GM23338 (cell line): ENCODE results near the gene ZNF45. TPM values are rescaled to one million over a fixed set of nuclear protein-coding genes. Genes with fewer than 3 reads are reported as not detected.

Experiments used
- ATAC-seq: fragments of 200-7000 bp; cut with Tn5 transposase; 3 replicates; pipeline ENCODE4 v1.9.1; 2020
- DNase-seq: peaks from one replicate; pipeline ENCODE4 v3.0.0-alpha.2; 2015; ENCODE audit warnings: low spot score
- H2AFZ ChIP-seq: fragments of 200-600 bp; sonication (generic); 2 replicates; pipeline ENCODE4 v1.8.0; 2016; ENCODE audit warnings: antibody characterized with exemption, mild to moderate bottlenecking, moderate library complexity
- H3F3A ChIP-seq: fragments of 200-600 bp; sonication (generic); replicated peaks from 2 replicates; pipeline ENCODE4 v1.8.0; 2017; ENCODE audit warnings: antibody characterized with exemption, mixed run types, low read depth
- H3K27ac ChIP-seq: fragments of 200-600 bp; sonication (generic); 2 replicates; pipeline ENCODE4 v1.6.1; 2016; ENCODE audit warnings: low read depth
- H3K27me3 ChIP-seq: fragments of 200-600 bp; sonication (generic); 2 replicates; pipeline ENCODE4 v1.8.0; 2016; ENCODE audit warnings: mild to moderate bottlenecking, mixed run types, moderate library complexity; ENCODE audit not compliant: insufficient read depth
- H3K36me3 ChIP-seq: fragments of 200-600 bp; sonication (generic); 2 replicates; pipeline ENCODE4 v1.8.0; 2016; ENCODE audit warnings: mild to moderate bottlenecking; ENCODE audit not compliant: insufficient read depth
- H3K4me1 ChIP-seq: fragments of 200-600 bp; sonication (generic); 2 replicates; pipeline ENCODE4 v1.8.0; 2016; ENCODE audit warnings: mild to moderate bottlenecking, moderate library complexity; ENCODE audit not compliant: insufficient read depth
- H3K4me2 ChIP-seq: fragments of 200-600 bp; sonication (generic); 2 replicates; pipeline ENCODE4 v1.7.1; 2017; ENCODE audit warnings: mixed run types
- H3K4me3 ChIP-seq: fragments of 200-600 bp; sonication (generic); 2 replicates; pipeline ENCODE4 v1.6.1; 2016; ENCODE audit warnings: mixed run types
- H3K79me2 ChIP-seq: fragments of 200-600 bp; sonication (generic); replicated peaks from 2 replicates; pipeline ENCODE4 v1.8.0; 2017; ENCODE audit warnings: mild to moderate bottlenecking; ENCODE audit not compliant: insufficient read depth
- H3K9me2 ChIP-seq: fragments of 200-600 bp; sonication (generic); 2 replicates; pipeline ENCODE4 v1.8.0; 2017; ENCODE audit not compliant: insufficient read depth
- H4K20me1 ChIP-seq: fragments of 200-600 bp; sonication (generic); replicated peaks from 2 replicates; pipeline ENCODE4 v1.8.0; 2017; ENCODE audit warnings: mild to moderate bottlenecking; ENCODE audit not compliant: insufficient read depth
- H3K27ac Mint-ChIP-seq: 2 replicates; pipeline ENCODE4 v1.8.0; 2020; ENCODE audit warnings: inconsistent platforms, mild to moderate bottlenecking, moderate library complexity, mixed read lengths
- H3K27me3 Mint-ChIP-seq: 3 replicates; pipeline ENCODE4 v1.8.0; 2022; ENCODE audit warnings: low read depth, mild to moderate bottlenecking, moderate library complexity, mixed read lengths, inconsistent platforms; ENCODE audit not compliant: insufficient read depth, poor library complexity
- H3K36me3 Mint-ChIP-seq: 3 replicates; pipeline ENCODE4 v1.8.0; 2021; ENCODE audit warnings: low read depth, mild to moderate bottlenecking, inconsistent platforms, moderate library complexity, mixed read lengths
- H3K4me1 Mint-ChIP-seq: 3 replicates; pipeline ENCODE4 v1.8.0; 2020; ENCODE audit warnings: mild to moderate bottlenecking, inconsistent platforms, mixed read lengths
- H3K4me3 Mint-ChIP-seq: 3 replicates; pipeline ENCODE4 v1.8.0; 2021; ENCODE audit warnings: moderate library complexity, mild to moderate bottlenecking, inconsistent platforms, mixed read lengths
- H3K9me3 Mint-ChIP-seq: 3 replicates; pipeline ENCODE4 v1.8.0; 2020; ENCODE audit warnings: moderate library complexity, mild to moderate bottlenecking, inconsistent platforms, mixed read lengths
- CREB1 ChIP-seq: fragments of 250-450 bp; sonication (Bioruptor Pico); IDR thresholded peaks from 2 replicates; pipeline ENCODE4 v1.5.0; 2020; ENCODE audit warnings: low read depth, mild to moderate bottlenecking, moderate library complexity
- EZH2 ChIP-seq: fragments of 200-600 bp; sonication (generic); IDR thresholded peaks from one replicate; pipeline ENCODE4 v1.8.0; 2017; ENCODE audit warnings: antibody characterized with exemption, mild to moderate bottlenecking, low read depth; ENCODE audit not compliant: unreplicated experiment
- EZH2phosphoT487 ChIP-seq: fragments of 200-600 bp; sonication (generic); IDR thresholded peaks from one replicate; pipeline ENCODE4 v1.8.1; 2018; ENCODE audit warnings: antibody characterized with exemption; ENCODE audit not compliant: unreplicated experiment
- JUNB ChIP-seq: IDR thresholded peaks from one replicate; pipeline ENCODE4 v1.6.1; 2016; ENCODE audit warnings: antibody characterized with exemption; ENCODE audit not compliant: unreplicated experiment
- NANOG ChIP-seq: IDR thresholded peaks from 2 replicates; pipeline ENCODE4 v1.6.1; 2016; ENCODE audit warnings: antibody characterized with exemption, borderline replicate concordance
- POLR2AphosphoS5 ChIP-seq: IDR thresholded peaks from 2 replicates; pipeline ENCODE4 v1.6.1; 2016; ENCODE audit warnings: antibody characterized with exemption, low read depth
- STAT1 ChIP-seq: IDR thresholded peaks from one replicate; pipeline ENCODE4 v1.6.1; 2016; ENCODE audit warnings: antibody characterized with exemption; ENCODE audit not compliant: unreplicated experiment
- ZNF114 ChIP-seq: fragments of 250-450 bp; sonication (Bioruptor Pico); IDR thresholded peaks from 2 replicates; pipeline ENCODE4 v1.5.0; 2020; ENCODE audit warnings: mild to moderate bottlenecking, moderate library complexity
- ZNF331 ChIP-seq: fragments of 250-450 bp; sonication (Bioruptor Pico); IDR thresholded peaks from 2 replicates; pipeline ENCODE4 v1.5.0; 2020; ENCODE audit warnings: low read depth, mild to moderate bottlenecking, moderate library complexity
- polyA plus RNA-seq: library from polyadenylated mRNA; unstranded; fragments of >200 nt; fragmentation: Nextera tagmentation; extraction: Ambion mirVana; gene quantifications from 2 replicates; pipeline ENCODE4 v1.2.1, GENCODE V29; 2016
- total RNA-seq: library from RNA; depleted of rRNA; stranded (reverse); fragments of >200 nt; shearing (Covaris generic); gene quantifications from 2 replicates; pipeline ENCODE4 v1.2.3, GENCODE V29; 2014
- TF ChIP-seq, protein P1 (sequence below), 2 experiments: fragments of 200-600 bp in 1 of 2; sonication (generic) in 1 of 2; conservative IDR thresholded peaks; 2 replicates each; pipeline versions ENCODE4 v1.5.1 to v1.6.1; 2016 to 2017; ENCODE audit warnings: antibody characterized with exemption in 2 of 2, low read depth in 2 of 2, mild to moderate bottlenecking in 2 of 2, moderate library complexity in 1 of 2
- TF ChIP-seq, protein P2 (sequence below): fragments of 250-450 bp; sonication (Bioruptor Pico); IDR thresholded peaks from 2 replicates; pipeline ENCODE4 v1.5.0; 2020; ENCODE audit warnings: mild to moderate bottlenecking, moderate library complexity
- TF ChIP-seq, protein P3 (sequence below): IDR thresholded peaks from one replicate; pipeline ENCODE4 v1.6.1; 2018; ENCODE audit warnings: antibody characterized with exemption; ENCODE audit not compliant: unreplicated experiment
- TF ChIP-seq, protein P4 (sequence below): IDR thresholded peaks from 2 replicates; pipeline ENCODE4 v1.6.1; 2016; ENCODE audit warnings: antibody characterized with exemption

ZNF45 gene
- total and polyA plus RNA-seq, 2 experiments from 2014 or later: 3.3 to 9.6 TPM

DNA sequence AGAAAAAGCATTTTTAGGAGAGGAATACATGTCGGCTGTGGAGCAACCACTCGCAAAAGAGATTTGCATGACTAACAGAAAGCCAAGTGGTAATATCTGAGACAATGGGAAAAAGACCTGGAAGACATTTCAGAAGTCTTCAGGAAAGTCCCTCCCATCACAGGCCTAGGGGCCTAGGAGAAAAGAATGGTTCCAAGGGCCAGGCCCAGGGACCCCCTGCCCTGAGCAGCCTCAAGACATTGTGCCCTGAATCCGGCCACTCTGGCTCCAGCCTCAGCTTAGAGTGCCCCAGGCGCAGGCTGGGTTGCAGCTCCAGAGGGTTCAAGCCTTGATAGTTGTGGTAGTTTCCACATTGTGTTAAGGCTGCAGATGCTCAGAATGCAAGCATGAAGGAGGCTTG lies 25.3 kb upstream of the ZNF45 start:
- peaks cover 77% of the 10 kb centered on the region for H3K9me3 Mint-ChIP-seq
- no peaks in the 10 kb centered on the region for H3K4me1 Mint-ChIP-seq
- Histone ChIP-seq H3K36me3 (peaks cover 46% of the 10 kb centered on the region), H3K9me2 (no peaks in the 10 kb centered on the region), H3K27me3 (no peaks in the 10 kb centered on the region), H3F3A (no peaks in the 10 kb centered on the region), H3K4me3 (no peak overlapping the region), H4K20me1 (no peaks in the 10 kb centered on the region), H2AFZ (no peak overlapping the region), H3K4me2 (no peak overlapping the region), H3K4me1 (no peaks in the 10 kb centered on the region), H3K79me2 (peaks cover 5% of the 10 kb centered on the region), H3K27ac (no peak overlapping the region)
- H3K4me3 Mint-ChIP-seq: no peak overlapping the region
- TF ChIP-seq POLR2AphosphoS5: no peak
- TF ChIP-seq, protein P1, sequence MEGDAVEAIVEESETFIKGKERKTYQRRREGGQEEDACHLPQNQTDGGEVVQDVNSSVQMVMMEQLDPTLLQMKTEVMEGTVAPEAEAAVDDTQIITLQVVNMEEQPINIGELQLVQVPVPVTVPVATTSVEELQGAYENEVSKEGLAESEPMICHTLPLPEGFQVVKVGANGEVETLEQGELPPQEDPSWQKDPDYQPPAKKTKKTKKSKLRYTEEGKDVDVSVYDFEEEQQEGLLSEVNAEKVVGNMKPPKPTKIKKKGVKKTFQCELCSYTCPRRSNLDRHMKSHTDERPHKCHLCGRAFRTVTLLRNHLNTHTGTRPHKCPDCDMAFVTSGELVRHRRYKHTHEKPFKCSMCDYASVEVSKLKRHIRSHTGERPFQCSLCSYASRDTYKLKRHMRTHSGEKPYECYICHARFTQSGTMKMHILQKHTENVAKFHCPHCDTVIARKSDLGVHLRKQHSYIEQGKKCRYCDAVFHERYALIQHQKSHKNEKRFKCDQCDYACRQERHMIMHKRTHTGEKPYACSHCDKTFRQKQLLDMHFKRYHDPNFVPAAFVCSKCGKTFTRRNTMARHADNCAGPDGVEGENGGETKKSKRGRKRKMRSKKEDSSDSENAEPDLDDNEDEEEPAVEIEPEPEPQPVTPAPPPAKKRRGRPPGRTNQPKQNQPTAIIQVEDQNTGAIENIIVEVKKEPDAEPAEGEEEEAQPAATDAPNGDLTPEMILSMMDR (conservative IDR thresholded peaks at IDR 0.05; ENCODE audit: low read depth in 2 of 2): no peak
- TF ChIP-seq JUNB: no peak
- no peak for TF ChIP-seq NANOG
- TF ChIP-seq, protein P2, sequence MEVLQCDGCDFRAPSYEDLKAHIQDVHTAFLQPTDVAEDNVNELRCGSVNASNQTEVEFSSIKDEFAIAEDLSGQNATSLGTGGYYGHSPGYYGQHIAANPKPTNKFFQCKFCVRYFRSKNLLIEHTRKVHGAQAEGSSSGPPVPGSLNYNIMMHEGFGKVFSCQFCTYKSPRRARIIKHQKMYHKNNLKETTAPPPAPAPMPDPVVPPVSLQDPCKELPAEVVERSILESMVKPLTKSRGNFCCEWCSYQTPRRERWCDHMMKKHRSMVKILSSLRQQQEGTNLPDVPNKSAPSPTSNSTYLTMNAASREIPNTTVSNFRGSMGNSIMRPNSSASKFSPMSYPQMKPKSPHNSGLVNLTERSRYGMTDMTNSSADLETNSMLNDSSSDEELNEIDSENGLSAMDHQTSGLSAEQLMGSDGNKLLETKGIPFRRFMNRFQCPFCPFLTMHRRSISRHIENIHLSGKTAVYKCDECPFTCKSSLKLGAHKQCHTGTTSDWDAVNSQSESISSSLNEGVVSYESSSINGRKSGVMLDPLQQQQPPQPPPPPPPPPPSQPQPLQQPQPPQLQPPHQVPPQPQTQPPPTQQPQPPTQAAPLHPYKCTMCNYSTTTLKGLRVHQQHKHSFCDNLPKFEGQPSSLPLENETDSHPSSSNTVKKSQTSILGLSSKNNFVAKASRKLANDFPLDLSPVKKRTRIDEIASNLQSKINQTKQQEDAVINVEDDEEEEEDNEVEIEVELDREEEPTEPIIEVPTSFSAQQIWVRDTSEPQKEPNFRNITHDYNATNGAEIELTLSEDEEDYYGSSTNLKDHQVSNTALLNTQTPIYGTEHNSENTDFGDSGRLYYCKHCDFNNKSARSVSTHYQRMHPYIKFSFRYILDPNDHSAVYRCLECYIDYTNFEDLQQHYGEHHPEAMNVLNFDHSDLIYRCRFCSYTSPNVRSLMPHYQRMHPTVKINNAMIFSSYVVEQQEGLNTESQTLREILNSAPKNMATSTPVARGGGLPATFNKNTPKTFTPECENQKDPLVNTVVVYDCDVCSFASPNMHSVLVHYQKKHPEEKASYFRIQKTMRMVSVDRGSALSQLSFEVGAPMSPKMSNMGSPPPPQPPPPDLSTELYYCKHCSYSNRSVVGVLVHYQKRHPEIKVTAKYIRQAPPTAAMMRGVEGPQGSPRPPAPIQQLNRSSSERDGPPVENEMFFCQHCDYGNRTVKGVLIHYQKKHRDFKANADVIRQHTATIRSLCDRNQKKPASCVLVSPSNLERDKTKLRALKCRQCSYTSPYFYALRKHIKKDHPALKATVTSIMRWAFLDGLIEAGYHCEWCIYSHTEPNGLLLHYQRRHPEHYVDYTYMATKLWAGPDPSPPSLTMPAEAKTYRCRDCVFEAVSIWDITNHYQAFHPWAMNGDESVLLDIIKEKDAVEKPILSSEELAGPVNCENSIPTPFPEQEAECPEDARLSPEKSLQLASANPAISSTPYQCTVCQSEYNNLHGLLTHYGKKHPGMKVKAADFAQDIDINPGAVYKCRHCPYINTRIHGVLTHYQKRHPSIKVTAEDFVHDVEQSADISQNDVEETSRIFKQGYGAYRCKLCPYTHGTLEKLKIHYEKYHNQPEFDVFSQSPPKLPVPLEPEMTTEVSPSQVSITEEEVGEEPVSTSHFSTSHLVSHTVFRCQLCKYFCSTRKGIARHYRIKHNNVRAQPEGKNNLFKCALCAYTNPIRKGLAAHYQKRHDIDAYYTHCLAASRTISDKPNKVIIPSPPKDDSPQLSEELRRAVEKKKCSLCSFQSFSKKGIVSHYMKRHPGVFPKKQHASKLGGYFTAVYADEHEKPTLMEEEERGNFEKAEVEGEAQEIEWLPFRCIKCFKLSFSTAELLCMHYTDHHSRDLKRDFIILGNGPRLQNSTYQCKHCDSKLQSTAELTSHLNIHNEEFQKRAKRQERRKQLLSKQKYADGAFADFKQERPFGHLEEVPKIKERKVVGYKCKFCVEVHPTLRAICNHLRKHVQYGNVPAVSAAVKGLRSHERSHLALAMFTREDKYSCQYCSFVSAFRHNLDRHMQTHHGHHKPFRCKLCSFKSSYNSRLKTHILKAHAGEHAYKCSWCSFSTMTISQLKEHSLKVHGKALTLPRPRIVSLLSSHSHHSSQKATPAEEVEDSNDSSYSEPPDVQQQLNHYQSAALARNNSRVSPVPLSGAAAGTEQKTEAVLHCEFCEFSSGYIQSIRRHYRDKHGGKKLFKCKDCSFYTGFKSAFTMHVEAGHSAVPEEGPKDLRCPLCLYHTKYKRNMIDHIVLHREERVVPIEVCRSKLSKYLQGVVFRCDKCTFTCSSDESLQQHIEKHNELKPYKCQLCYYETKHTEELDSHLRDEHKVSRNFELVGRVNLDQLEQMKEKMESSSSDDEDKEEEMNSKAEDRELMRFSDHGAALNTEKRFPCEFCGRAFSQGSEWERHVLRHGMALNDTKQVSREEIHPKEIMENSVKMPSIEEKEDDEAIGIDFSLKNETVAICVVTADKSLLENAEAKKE (CRISPR knock-in tag): no peak
- no peak for TF ChIP-seq STAT1
- TF ChIP-seq, protein P3, sequence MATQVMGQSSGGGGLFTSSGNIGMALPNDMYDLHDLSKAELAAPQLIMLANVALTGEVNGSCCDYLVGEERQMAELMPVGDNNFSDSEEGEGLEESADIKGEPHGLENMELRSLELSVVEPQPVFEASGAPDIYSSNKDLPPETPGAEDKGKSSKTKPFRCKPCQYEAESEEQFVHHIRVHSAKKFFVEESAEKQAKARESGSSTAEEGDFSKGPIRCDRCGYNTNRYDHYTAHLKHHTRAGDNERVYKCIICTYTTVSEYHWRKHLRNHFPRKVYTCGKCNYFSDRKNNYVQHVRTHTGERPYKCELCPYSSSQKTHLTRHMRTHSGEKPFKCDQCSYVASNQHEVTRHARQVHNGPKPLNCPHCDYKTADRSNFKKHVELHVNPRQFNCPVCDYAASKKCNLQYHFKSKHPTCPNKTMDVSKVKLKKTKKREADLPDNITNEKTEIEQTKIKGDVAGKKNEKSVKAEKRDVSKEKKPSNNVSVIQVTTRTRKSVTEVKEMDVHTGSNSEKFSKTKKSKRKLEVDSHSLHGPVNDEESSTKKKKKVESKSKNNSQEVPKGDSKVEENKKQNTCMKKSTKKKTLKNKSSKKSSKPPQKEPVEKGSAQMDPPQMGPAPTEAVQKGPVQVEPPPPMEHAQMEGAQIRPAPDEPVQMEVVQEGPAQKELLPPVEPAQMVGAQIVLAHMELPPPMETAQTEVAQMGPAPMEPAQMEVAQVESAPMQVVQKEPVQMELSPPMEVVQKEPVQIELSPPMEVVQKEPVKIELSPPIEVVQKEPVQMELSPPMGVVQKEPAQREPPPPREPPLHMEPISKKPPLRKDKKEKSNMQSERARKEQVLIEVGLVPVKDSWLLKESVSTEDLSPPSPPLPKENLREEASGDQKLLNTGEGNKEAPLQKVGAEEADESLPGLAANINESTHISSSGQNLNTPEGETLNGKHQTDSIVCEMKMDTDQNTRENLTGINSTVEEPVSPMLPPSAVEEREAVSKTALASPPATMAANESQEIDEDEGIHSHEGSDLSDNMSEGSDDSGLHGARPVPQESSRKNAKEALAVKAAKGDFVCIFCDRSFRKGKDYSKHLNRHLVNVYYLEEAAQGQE: no peak
- TF ChIP-seq EZH2: no peak
- no peak for TF ChIP-seq CREB1 (CRISPR knock-in tag)
- no peak for TF ChIP-seq ZNF331 (CRISPR knock-in tag)
- TF ChIP-seq ZNF114 (CRISPR knock-in tag): no peak
- TF ChIP-seq, protein P4, sequence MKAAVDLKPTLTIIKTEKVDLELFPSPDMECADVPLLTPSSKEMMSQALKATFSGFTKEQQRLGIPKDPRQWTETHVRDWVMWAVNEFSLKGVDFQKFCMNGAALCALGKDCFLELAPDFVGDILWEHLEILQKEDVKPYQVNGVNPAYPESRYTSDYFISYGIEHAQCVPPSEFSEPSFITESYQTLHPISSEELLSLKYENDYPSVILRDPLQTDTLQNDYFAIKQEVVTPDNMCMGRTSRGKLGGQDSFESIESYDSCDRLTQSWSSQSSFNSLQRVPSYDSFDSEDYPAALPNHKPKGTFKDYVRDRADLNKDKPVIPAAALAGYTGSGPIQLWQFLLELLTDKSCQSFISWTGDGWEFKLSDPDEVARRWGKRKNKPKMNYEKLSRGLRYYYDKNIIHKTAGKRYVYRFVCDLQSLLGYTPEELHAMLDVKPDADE: no peak
- no peak for TF ChIP-seq EZH2phosphoT487
- peaks cover 82% of the 10 kb centered on the region for H3K36me3 Mint-ChIP-seq
- no peak overlapping the region for H3K27ac Mint-ChIP-seq
- H3K27me3 Mint-ChIP-seq: peaks cover 2% of the 10 kb centered on the region
- DNase-seq (no peak), ATAC-seq (no peak)
